ENCODE results near the gene LIG4. TPM values are rescaled to one million over a fixed set of nuclear protein-coding genes. Genes with fewer than 3 reads are reported as not detected.

Gene LIG4
- total RNA-seq, 2 donors from 2014 or later, result 7.2 to 9.8 TPM

DNA sequence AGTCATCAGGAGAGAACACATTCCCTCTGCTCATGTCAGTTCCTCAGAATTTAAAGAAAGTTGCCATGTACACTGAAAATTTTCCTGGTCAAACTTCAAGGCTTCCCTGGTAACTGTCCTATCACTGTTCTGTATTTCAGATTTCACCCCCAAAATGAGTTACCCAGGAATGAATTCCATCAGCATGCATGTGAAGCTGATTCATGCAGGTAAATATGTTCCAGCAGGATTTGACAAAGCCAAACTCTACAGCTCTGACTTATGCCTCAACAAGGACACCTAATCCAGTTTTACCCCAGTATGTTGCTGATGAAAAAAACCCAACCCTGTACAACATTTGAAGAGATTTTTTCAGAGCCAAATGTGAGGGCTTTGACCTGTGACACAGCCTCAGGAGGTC, 21.5 kb downstream of the LIG4 start:
- no peak overlapping the region for H3K4me3 ChIP-seq
- H3K9me3 ChIP-seq, result no peaks in the 10 kb centered on the region
- no peaks in the 10 kb centered on the region for H3K4me1 ChIP-seq
- TF ChIP-seq CTCF (IDR thresholded peaks at IDR 0.05), result no peak
- H3K36me3 ChIP-seq, result no peaks in the 10 kb centered on the region
- H3K9ac ChIP-seq (ENCODE audit: low read depth in 2 of 2, low read length in 2 of 2), result no peak overlapping the region
- no peak for DNase-seq
- intact Hi-C loops (cut with DNase I), result no loop called here
- no peaks in the 10 kb centered on the region for H3K27me3 ChIP-seq
- H3K27ac ChIP-seq, result no peak overlapping the region

- Histone ChIP-seq H3K4me1 (no peaks in the 10 kb centered on the region), H3K9me3 (no peaks in the 10 kb centered on the region), H3K4me3 (no peak overlapping the region), H3K9ac (ENCODE audit: low read depth in 2 of 2, low read length in 2 of 2) (no peak overlapping the region), H3K27me3 (no peaks in the 10 kb centered on the region), H3K27ac (no peak overlapping the region), H3K36me3 (no peaks in the 10 kb centered on the region)
- TF ChIP-seq CTCF (IDR thresholded peaks at IDR 0.05), result no peak
- no peak for DNase-seq
- intact Hi-C loops (cut with DNase I), result no loop called here
Measured at GRCh38 chr13:108190897-108191296, 24.4 kb downstream of the LIG4 start.

DNA sequence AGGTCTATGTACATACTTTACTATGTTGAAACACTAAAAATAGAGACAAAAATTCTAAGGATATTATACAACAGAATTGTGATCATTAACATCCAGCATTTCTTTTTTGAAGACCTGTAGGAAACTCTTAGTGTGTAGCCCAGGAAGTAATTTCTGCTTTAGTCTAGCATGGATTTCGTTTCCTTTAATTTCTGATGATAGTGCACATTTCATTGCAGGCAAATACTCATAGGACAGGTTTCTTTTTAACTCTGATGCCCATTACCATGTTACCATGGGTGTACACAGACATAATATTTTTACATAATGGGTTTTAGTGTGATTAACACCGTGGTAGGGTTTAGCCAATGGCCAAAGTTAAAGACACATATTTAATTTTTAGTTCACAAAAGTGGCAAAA, 27.1 kb downstream of the LIG4 start:
- Histone ChIP-seq H3K9me3 (no peaks in the 10 kb centered on the region), H3K4me1 (no peaks in the 10 kb centered on the region), H3K36me3 (no peaks in the 10 kb centered on the region), H3K27ac (no peak overlapping the region), H3K27me3 (no peaks in the 10 kb centered on the region), H3K4me3 (no peak overlapping the region), H3K9ac (ENCODE audit: low read depth in 2 of 2, low read length in 2 of 2) (no peak overlapping the region)
- TF ChIP-seq CTCF (IDR thresholded peaks at IDR 0.05), result no peak
- intact Hi-C loops (cut with DNase I), result no loop called here
- no peak for DNase-seq

GRCh38 chr13:108185223-108185622, 30.1 kb downstream of the LIG4 start:
- Histone ChIP-seq H3K36me3 (no peaks in the 10 kb centered on the region), H3K4me1 (no peaks in the 10 kb centered on the region), H3K4me3 (no peak overlapping the region), H3K27ac (no peak overlapping the region), H3K9me3 (no peaks in the 10 kb centered on the region), H3K27me3 (no peaks in the 10 kb centered on the region), H3K9ac (ENCODE audit: low read depth in 2 of 2, low read length in 2 of 2) (no peak overlapping the region)
- no peak for TF ChIP-seq CTCF (IDR thresholded peaks at IDR 0.05)
- DNase-seq, result no peak
- intact Hi-C loops (cut with DNase I), result no loop called here

GRCh38 chr13:108182652-108183051, 32.7 kb downstream of the LIG4 start:
- Histone ChIP-seq H3K27ac (no peak overlapping the region), H3K36me3 (no peaks in the 10 kb centered on the region), H3K9ac (ENCODE audit: low read depth in 2 of 2, low read length in 2 of 2) (no peak overlapping the region), H3K9me3 (no peaks in the 10 kb centered on the region), H3K27me3 (no peaks in the 10 kb centered on the region), H3K4me3 (no peak overlapping the region), H3K4me1 (no peaks in the 10 kb centered on the region)
- TF ChIP-seq CTCF (IDR thresholded peaks at IDR 0.05), result no peak
- intact Hi-C loops (cut with DNase I), result no loop called here
- DNase-seq, result no peak

GRCh38 chr13:108178078-108178477, 37.3 kb downstream of the LIG4 start:
- H3K4me3 ChIP-seq, result no peak overlapping the region
- intact Hi-C loops (cut with DNase I), result no loop called here
- no peak for TF ChIP-seq CTCF (IDR thresholded peaks at IDR 0.05)
- no peaks in the 10 kb centered on the region for H3K27me3 ChIP-seq
- no peak for DNase-seq
- no peak overlapping the region for H3K9ac ChIP-seq (ENCODE audit: low read depth in 2 of 2, low read length in 2 of 2)
- no peak overlapping the region for H3K27ac ChIP-seq
- H3K36me3 ChIP-seq, result no peaks in the 10 kb centered on the region
- H3K4me1 ChIP-seq, result no peaks in the 10 kb centered on the region
- H3K9me3 ChIP-seq, result no peaks in the 10 kb centered on the region
